ENCODE results near the gene ABHD16B.
"Not testable (repeated sequence)": the region's sequence is repeated elsewhere in the genome, so short reads cannot be mapped to it uniquely, and the experiment has no call there.

ABHD16B gene

GRCh38 chr20:63877755-63878470, 16.6 kb downstream of the ABHD16B start:
- no peak for TF ChIP-seq CTCF (conservative IDR thresholded peaks at IDR 0.05; ENCODE audit: low read length)
- TF ChIP-seq EZH2phosphoT487 (IDR thresholded peaks at IDR 0.05; ENCODE audit: borderline replicate concordance), result no peak
- Histone ChIP-seq H3K4me2 (ENCODE audit: low read depth, low read length, poor library complexity, severe bottlenecking) (no peak overlapping the region), H3K4me1 (ENCODE audit: insufficient read depth, low read length, poor library complexity, severe bottlenecking) (peaks cover 5% of the 10 kb centered on the region), H3K79me2 (ENCODE audit: insufficient read depth, low read length) (peaks cover 14% of the 10 kb centered on the region; the same call in 1 of the 2 replicates), H3K9ac (ENCODE audit: low read depth, low read length, poor library complexity, severe bottlenecking) (no peak overlapping the region), H4K20me1 (ENCODE audit: insufficient read depth, low read length, poor library complexity, severe bottlenecking) (no peaks in the 10 kb centered on the region), H3K9me3 (ENCODE audit: insufficient read depth, low read depth, low read length) (no peaks in the 10 kb centered on the region), H3F3A (ENCODE audit: low read depth) (no peaks in the 10 kb centered on the region), H3K9me2 (replicated peaks; ENCODE audit: low read depth, low read length) (no peaks in the 10 kb centered on the region), H3K27me3 (ENCODE audit: insufficient read depth, low read length, poor library complexity, severe bottlenecking) (no peaks in the 10 kb centered on the region), H2AFZ (ENCODE audit: low read length) (no peak overlapping the region), H3K36me3 (ENCODE audit: insufficient read depth, low read length) (peaks cover 30% of the 10 kb centered on the region; the same call in 1 of the 2 replicates), H3K4me3 (ENCODE audit: low read length, poor library complexity, severe bottlenecking) (no peak overlapping the region)

- no peaks in the 10 kb centered on the region for H3K9me2 ChIP-seq (replicated peaks; ENCODE audit: low read depth, low read length)
- H3K9me3 ChIP-seq (ENCODE audit: insufficient read depth, low read depth, low read length), result no peaks in the 10 kb centered on the region
- no peaks in the 10 kb centered on the region for H3K4me1 ChIP-seq (ENCODE audit: insufficient read depth, low read length, poor library complexity, severe bottlenecking)
- TF ChIP-seq EZH2phosphoT487 (IDR thresholded peaks at IDR 0.05; ENCODE audit: borderline replicate concordance) (no peak), CTCF (conservative IDR thresholded peaks at IDR 0.05; ENCODE audit: low read length) (no peak)
- no peak overlapping the region for H2AFZ ChIP-seq (ENCODE audit: low read length)
- no peaks in the 10 kb centered on the region for H3F3A ChIP-seq (ENCODE audit: low read depth)
- H3K9ac ChIP-seq (ENCODE audit: low read depth, low read length, poor library complexity, severe bottlenecking), result no peak overlapping the region
- no peaks in the 10 kb centered on the region for H3K27me3 ChIP-seq (ENCODE audit: insufficient read depth, low read length, poor library complexity, severe bottlenecking)
- no peaks in the 10 kb centered on the region for H4K20me1 ChIP-seq (ENCODE audit: insufficient read depth, low read length, poor library complexity, severe bottlenecking)
- H3K4me3 ChIP-seq (ENCODE audit: low read length, poor library complexity, severe bottlenecking), result no peak overlapping the region
- peaks cover 38% of the 10 kb centered on the region; the same call in 1 of the 2 replicates for H3K36me3 ChIP-seq (ENCODE audit: insufficient read depth, low read length)
- H3K4me2 ChIP-seq (ENCODE audit: low read depth, low read length, poor library complexity, severe bottlenecking), result no peak overlapping the region
- peaks cover 14% of the 10 kb centered on the region; the same call in 1 of the 2 replicates for H3K79me2 ChIP-seq (ENCODE audit: insufficient read depth, low read length)
Observed at GRCh38 chr20:63878899-63879663, 17.8 kb downstream of the ABHD16B start.

- not testable (repeated sequence) for H3K4me2 ChIP-seq (ENCODE audit: low read depth, low read length, poor library complexity, severe bottlenecking); H3K9me3 ChIP-seq (ENCODE audit: insufficient read depth, low read depth, low read length); H3K9me2 ChIP-seq (replicated peaks; ENCODE audit: low read depth, low read length); H2AFZ ChIP-seq (ENCODE audit: low read length); H3K9ac ChIP-seq (ENCODE audit: low read depth, low read length, poor library complexity, severe bottlenecking); H3K4me3 ChIP-seq (ENCODE audit: low read length, poor library complexity, severe bottlenecking); H3K4me1 ChIP-seq (ENCODE audit: insufficient read depth, low read length, poor library complexity, severe bottlenecking); H3F3A ChIP-seq (ENCODE audit: low read depth); H3K27me3 ChIP-seq (ENCODE audit: insufficient read depth, low read length, poor library complexity, severe bottlenecking); H4K20me1 ChIP-seq (ENCODE audit: insufficient read depth, low read length, poor library complexity, severe bottlenecking)
- H3K36me3 ChIP-seq (ENCODE audit: insufficient read depth, low read length), result peaks cover 28% of the 10 kb centered on the region; the same call in 1 of the 2 replicates
- H3K79me2 ChIP-seq (ENCODE audit: insufficient read depth, low read length), result peaks cover 14% of the 10 kb centered on the region; the same call in 1 of the 2 replicates
Observed at GRCh38 chr20:63880901-63881300, 19.6 kb downstream of the ABHD16B start.
